BLaER1 treated with 17β-estradiol and CSF1 and Interleukin-3, amounts not matched to agents 10 nM and 100 nM (cell line): Measurements from ENCODE around the gene POLR3B.
A peak's percentile ranks its signal among the peaks of the same experiment; 100 is the strongest.
"Not testable (repeated sequence)": the region's sequence is repeated elsewhere in the genome, so short reads cannot be mapped to it uniquely, and the experiment has no call there.

Experiments
- H3K27ac ChIP-seq, 11 experiments: shearing (Covaris generic); formaldehyde crosslinking; 2 replicates each; pipeline ENCODE4 v1.8.1; 2022
- H3K27me3 ChIP-seq, 11 experiments: shearing (Covaris generic); formaldehyde crosslinking; 2 replicates each; pipeline ENCODE4 v1.8.1; 2022
- H3K36me3 ChIP-seq, 11 experiments: shearing (Covaris generic); formaldehyde crosslinking; 2 replicates each; pipeline ENCODE4 v1.8.1; 2022
- H3K4me1 ChIP-seq, 10 experiments: shearing (Covaris generic); formaldehyde crosslinking; 2 replicates each; pipeline ENCODE4 v1.8.1; 2022
- H3K4me2 ChIP-seq, 11 experiments: shearing (Covaris generic); formaldehyde crosslinking; 2 replicates each; pipeline ENCODE4 v1.8.1; 2022
- H3K4me3 ChIP-seq, 10 experiments: shearing (Covaris generic); formaldehyde crosslinking; 2 replicates each; pipeline ENCODE4 v1.8.1; 2022
- H3K9ac ChIP-seq, 11 experiments: shearing (Covaris generic); formaldehyde crosslinking; 2 replicates each; pipeline ENCODE4 v1.8.1; 2022
- H3K9me3 ChIP-seq, 11 experiments: shearing (Covaris generic); formaldehyde crosslinking; replicated peaks in 1 of 11; 2 replicates each; pipeline ENCODE4 v1.8.1; 2022
- H4K20me1 ChIP-seq, 11 experiments: shearing (Covaris generic); formaldehyde crosslinking; 2 replicates each; pipeline ENCODE4 v1.8.1; 2022
- Cebpa-rat ChIP-seq, 11 experiments: shearing (Covaris generic); IDR thresholded peaks; 2 replicates each; pipeline ENCODE4 v1.8.1; 2022

POLR3B gene

DNA sequence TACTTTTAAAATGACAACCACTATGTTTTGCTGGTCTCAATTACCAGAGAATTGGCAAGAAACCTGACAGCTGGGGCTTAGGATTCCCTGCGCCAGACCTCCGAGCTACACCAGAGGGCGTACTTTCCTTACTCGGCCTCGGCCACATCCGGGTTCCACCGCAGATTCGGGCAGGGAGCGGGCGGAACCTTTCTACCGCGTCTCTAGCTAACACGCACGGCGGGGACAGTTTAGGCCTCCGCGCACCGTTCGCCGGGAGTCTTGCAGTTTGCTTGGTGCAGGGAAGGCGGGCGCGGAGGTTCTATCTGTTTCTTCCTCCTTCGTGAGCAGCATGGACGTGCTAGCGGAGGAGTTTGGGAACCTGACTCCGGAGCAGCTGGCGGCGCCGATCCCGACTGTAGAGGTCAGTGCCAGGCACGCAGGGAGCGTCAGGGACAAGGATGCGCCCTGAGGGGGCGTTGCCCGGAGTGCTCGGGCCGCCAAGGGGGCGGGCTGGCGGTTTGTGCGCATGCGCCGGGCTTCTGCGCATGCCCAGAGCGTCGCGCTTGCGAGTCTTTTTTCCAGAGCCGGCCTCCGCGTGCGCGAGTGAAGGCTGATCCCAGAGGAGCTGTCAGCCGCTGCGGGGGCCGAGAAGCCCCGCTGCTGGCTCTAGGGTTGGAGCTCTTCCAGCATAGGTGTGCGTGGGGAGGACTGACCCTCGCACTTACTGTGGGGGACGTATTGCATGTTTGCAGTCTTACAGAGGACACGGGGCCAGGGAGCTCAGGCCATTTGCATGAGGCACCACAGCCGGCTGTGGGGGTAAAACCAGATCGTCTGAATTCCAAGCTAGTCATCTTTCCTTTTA lies at the start of gene POLR3B:
Gene POLR3B (plus strand): TSS at position 200 of the 847 bp plus-strand sequence. CDS start 132 bp downstream, at position 332.
- TF ChIP-seq Cebpa-rat (IDR thresholded peaks at IDR 0.05): no peak
- Histone ChIP-seq H3K4me2 (peak within 1 kb of the TSS; percentile 76 to 94 (median 88)), H3K9me3 (no peaks in the 10 kb centered on the region), H3K4me1 (peaks cover 16 to 27% (median 21%) of the 10 kb centered on the region in 10 experiments), H3K36me3 (peaks cover 0 to 5% (median 0%) of the 10 kb centered on the region in 11 experiments; a peak in 1 of 22 replicates), H3K27me3 (no peaks in the 10 kb centered on the region), H4K20me1 (peaks cover 0 to 11% (median 0%) of the 10 kb centered on the region in 11 experiments; a peak in 2 of 22 replicates), H3K4me3 (peak within 1 kb of the TSS; percentile 59 to 82 (median 70)), H3K27ac (peak within 1 kb of the TSS; percentile 61 to 92 (median 84)), H3K9ac (peak within 1 kb of the TSS; percentile 75 to 88 (median 83))

DNA sequence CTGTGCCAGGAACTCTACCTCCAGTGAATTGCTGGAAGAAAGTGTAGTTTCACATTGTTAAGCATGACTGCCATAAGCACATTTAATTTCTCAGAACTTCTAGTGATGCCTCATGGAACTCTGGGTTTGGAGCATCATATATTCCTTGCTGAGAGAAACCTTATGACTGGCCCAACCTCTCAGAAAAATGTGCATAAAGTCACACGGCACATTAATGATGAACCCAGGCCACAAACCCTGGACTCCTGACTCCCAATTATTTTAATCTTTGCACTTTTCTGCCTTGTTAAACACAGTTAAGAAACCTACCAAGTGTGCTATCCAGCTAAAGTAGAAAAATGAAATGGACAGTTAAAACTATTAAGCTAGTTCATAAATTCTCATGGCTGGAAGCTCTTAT lies 49.4 kb upstream of the POLR3B start:
- peaks cover 0 to 6% (median 0%) of the 10 kb centered on the region in 11 experiments; a peak in 2 of 22 replicates for H3K36me3 ChIP-seq
- H3K9ac ChIP-seq: no peak overlapping the region
- peaks cover 0 to 26% (median 0%) of the 10 kb centered on the region in 11 experiments; a peak in 3 of 22 replicates for H4K20me1 ChIP-seq
- no peaks in the 10 kb centered on the region for H3K27me3 ChIP-seq
- peak overlapping the region in 7 of 11 experiments; percentile 4 to 95 (median 92); a peak in 8 of 22 replicates for H3K4me2 ChIP-seq
- TF ChIP-seq Cebpa-rat (IDR thresholded peaks at IDR 0.05): no peak
- H3K9me3 ChIP-seq: no peaks in the 10 kb centered on the region
- H3K4me1 ChIP-seq: peaks cover 57 to 95% (median 78%) of the 10 kb centered on the region in 10 experiments
- no peak overlapping the region for H3K4me3 ChIP-seq
- no peak overlapping the region for H3K27ac ChIP-seq

DNA sequence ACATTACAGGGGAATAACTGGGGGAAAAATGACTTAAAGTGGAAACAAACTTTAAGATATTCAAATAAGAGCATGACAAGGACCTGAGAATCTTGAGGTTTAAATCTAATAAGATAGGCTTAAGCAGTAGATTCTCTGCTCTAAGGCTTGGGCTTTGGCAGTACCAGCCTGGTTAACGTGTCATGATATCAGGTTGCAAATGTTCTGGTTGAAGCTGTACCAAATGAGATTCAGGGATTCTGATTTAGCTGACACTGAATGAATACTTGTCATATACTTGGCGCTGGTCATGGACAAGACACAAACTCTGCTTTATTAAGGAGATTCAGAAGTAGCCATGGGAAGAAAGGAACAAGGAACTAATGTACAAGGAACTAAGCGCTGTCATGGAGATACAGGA lies 48.9 kb upstream of the POLR3B start:
- no peak overlapping the region for H3K27ac ChIP-seq

DNA sequence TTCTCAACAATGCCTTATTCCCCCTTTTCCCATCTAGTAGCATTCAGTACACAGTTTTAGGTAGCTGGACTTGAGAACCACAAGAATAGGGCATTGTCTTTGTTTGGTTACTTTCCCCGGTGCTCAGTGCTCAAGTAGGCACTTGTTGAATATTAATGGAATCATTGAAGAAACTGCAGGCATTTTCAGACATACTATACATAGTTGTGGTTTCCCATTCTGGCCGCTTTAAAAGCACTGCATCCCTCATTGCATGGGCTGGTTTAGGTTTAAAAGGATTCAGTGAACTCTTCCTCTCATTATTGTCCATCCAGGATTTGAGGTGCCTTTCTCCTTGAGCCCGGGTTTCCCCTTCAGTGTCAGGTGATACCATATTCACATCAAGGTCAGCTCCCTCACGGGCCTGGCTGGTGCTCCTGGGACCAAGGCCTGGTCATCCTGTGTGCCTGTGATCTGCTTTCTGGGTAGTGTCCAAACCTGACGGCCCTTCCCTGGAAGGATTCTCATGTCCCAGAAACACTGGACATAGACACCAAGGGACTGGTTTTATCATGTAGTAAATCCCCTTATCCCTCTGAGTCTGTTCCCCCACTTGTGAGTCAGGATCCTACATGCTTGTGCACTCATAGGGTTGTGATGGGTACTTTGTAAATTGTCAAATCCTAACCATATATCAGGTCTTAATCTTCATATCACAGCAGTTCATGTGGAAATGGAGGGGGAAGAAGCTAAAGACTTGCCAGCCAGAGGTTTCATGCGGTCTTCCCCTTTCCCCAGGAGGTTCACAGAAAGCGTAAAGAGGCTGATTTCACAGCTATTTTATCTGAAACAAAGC lies 47.7 kb upstream of the POLR3B start:
- H3K27me3 ChIP-seq: no peaks in the 10 kb centered on the region
- peaks cover 41 to 79% (median 64%) of the 10 kb centered on the region in 10 experiments for H3K4me1 ChIP-seq
- peak overlapping the region in 6 of 11 experiments; percentile 0 to 72 (median 61); a peak in 6 of 22 replicates for H3K9ac ChIP-seq
- no peak for TF ChIP-seq Cebpa-rat (IDR thresholded peaks at IDR 0.05)
- H3K36me3 ChIP-seq: peaks cover 0 to 12% (median 4%) of the 10 kb centered on the region in 11 experiments; a peak in 10 of 22 replicates
- H3K4me2 ChIP-seq: peak overlapping the region; percentile 52 to 95 (median 92)
- peaks cover 0 to 26% (median 0%) of the 10 kb centered on the region in 11 experiments; a peak in 2 of 22 replicates for H4K20me1 ChIP-seq
- peak overlapping the region in 3 of 10 experiments; percentile 24 to 33 (median 26); a peak in 3 of 20 replicates for H3K4me3 ChIP-seq
- no peaks in the 10 kb centered on the region for H3K9me3 ChIP-seq
- H3K27ac ChIP-seq: peak overlapping the region in 9 of 11 experiments; percentile 48 to 80 (median 70); a peak in 17 of 22 replicates

More for the DNA sequence above, 48.9 kb upstream of the POLR3B start:
- no peak for TF ChIP-seq Cebpa-rat (IDR thresholded peaks at IDR 0.05)
- Histone ChIP-seq H4K20me1 (peaks cover 0 to 26% (median 0%) of the 10 kb centered on the region in 11 experiments; a peak in 3 of 22 replicates), H3K9me3 (no peaks in the 10 kb centered on the region), H3K4me3 (no peak overlapping the region), H3K27me3 (no peaks in the 10 kb centered on the region), H3K4me1 (peaks cover 53 to 92% (median 75%) of the 10 kb centered on the region in 10 experiments), H3K36me3 (peaks cover 0 to 6% (median 0%) of the 10 kb centered on the region in 11 experiments; a peak in 2 of 22 replicates), H3K9ac (no peak overlapping the region), H3K4me2 (peak overlapping the region in 10 of 11 experiments; percentile 69 to 95 (median 92); a peak in 18 of 22 replicates)

DNA sequence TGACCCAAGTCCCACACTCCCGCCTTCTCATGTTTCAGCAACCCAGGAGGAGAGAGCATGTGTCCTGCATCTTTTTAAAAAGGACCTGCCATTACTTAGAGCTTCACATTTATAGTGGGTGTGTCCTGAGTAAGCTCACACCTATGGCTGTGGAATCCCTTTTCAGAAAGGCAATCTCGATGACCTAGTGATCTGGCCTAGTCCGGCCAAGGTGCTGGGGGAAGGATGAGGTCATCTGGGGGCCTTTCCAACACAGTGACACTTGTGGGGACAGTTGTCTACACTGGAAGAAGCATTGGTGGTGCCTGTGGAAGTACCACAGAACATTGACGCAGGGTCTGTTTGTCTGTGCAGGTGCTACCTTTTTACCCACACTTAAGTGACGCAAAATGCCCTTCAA lies 46.9 kb upstream of the POLR3B start:
- peak overlapping the region in 10 of 11 experiments; percentile 2 to 72 (median 54); a peak in 18 of 22 replicates for H3K9ac ChIP-seq
- H3K9me3 ChIP-seq: no peaks in the 10 kb centered on the region
- H3K4me2 ChIP-seq: peak overlapping the region; percentile 52 to 95 (median 92)
- TF ChIP-seq Cebpa-rat (IDR thresholded peaks at IDR 0.05): no peak
- no peaks in the 10 kb centered on the region for H3K27me3 ChIP-seq
- peak overlapping the region in 8 of 10 experiments; percentile 3 to 49 (median 21); a peak in 6 of 20 replicates for H3K4me3 ChIP-seq
- peaks cover 0 to 20% (median 7%) of the 10 kb centered on the region in 11 experiments; a peak in 12 of 22 replicates for H3K36me3 ChIP-seq
- peaks cover 0 to 26% (median 0%) of the 10 kb centered on the region in 11 experiments; a peak in 2 of 22 replicates for H4K20me1 ChIP-seq
- H3K27ac ChIP-seq: peak overlapping the region in 9 of 11 experiments; percentile 48 to 80 (median 70); a peak in 18 of 22 replicates
- H3K4me1 ChIP-seq: peaks cover 40 to 74% (median 60%) of the 10 kb centered on the region in 10 experiments

DNA sequence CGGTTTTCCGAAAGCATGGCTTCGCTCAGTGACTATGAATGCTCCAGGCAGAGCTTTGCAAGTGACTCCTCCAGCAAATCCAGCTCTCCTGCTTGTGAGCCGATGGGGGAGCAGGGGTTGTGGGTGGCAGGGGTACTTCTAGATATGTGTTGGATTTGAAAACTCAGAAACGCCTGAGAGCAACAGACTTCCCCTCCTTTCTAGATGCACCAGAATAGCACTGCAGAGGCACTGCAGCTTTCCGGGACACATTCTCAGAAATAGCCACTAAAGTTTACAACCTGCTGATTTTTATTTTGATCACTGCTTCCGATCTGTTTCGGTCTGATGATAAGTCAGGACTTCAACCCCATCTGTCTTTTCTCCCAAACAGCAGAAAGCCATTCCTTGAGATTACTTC lies 46.4 kb upstream of the POLR3B start:
- TF ChIP-seq Cebpa-rat (IDR thresholded peaks at IDR 0.05): no peak
- peak overlapping the region in 9 of 10 experiments; percentile 0 to 49 (median 20); a peak in 8 of 20 replicates for H3K4me3 ChIP-seq
- H4K20me1 ChIP-seq: peaks cover 0 to 26% (median 0%) of the 10 kb centered on the region in 11 experiments; a peak in 2 of 22 replicates
- peaks cover 0 to 24% (median 7%) of the 10 kb centered on the region in 11 experiments; a peak in 12 of 22 replicates for H3K36me3 ChIP-seq
- peak overlapping the region in 9 of 11 experiments; percentile 48 to 80 (median 70); a peak in 18 of 22 replicates for H3K27ac ChIP-seq
- H3K9me3 ChIP-seq: no peaks in the 10 kb centered on the region
- H3K9ac ChIP-seq: peak overlapping the region; percentile 2 to 72 (median 48); a peak in 20 of 22 replicates
- H3K4me2 ChIP-seq: peak overlapping the region; percentile 52 to 95 (median 92)
- no peaks in the 10 kb centered on the region for H3K27me3 ChIP-seq
- peaks cover 42 to 72% (median 56%) of the 10 kb centered on the region in 10 experiments for H3K4me1 ChIP-seq

DNA sequence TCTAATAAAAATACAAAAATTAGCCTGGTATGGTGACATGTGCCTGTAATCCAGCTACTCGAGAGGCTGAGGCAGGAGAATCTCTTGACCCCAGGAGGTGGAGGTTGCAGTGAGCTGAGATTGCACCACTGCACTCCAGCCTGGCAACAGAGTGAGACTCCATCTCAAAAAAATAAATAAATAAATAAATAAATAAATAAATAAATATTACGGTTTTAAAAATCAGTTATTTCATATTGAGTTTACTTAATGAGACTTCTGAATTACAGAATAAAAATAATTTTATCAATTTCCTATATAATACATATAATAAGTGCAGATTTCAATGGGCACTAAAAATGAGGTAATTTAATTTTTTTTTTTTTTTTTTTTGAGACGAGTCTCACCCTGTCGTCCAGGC lies 44.1 kb upstream of the POLR3B start:
- H3K9ac ChIP-seq, H3K27ac ChIP-seq, H3K9me3 ChIP-seq, H3K27me3 ChIP-seq, H3K4me3 ChIP-seq: not testable (repeated sequence)
- Histone ChIP-seq H3K4me2 (0 out of 22 replicates have a peak overlapping the region, but pooled peaks of 2 of the 11 experiments have one; percentile 18 to 92), H4K20me1 (peaks cover 0 to 14% (median 0%) of the 10 kb centered on the region in 11 experiments; a peak in 2 of 22 replicates), H3K36me3 (peaks cover 0 to 40% (median 9%) of the 10 kb centered on the region in 11 experiments; a peak in 13 of 22 replicates), H3K4me1 (peaks cover 43 to 57% (median 47%) of the 10 kb centered on the region in 10 experiments)

DNA sequence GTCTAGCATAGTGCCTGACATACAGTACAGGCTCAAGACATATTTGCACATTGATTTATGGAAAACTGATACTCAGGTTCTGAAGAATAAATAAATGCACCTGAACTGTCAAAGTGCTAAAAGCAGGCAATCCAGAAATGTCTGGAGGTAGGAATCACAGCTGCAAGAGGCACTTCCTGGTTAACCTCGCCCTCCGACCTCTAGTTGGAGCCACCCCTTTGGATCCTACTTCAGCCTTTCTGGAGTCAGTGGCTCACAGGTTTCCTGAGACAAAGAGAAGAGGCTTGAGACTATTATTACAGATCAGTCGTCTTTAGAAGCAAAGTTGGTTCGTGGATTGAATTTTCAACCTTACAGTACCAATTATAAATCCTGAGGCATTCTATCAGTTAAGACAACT lies 42.0 kb upstream of the POLR3B start:
- Histone ChIP-seq H3K9ac (no peak overlapping the region), H3K4me2 (no peak overlapping the region), H3K27me3 (no peaks in the 10 kb centered on the region), H3K36me3 (peaks cover 0 to 59% (median 21%) of the 10 kb centered on the region in 11 experiments; a peak in 13 of 22 replicates), H3K9me3 (no peaks in the 10 kb centered on the region), H3K4me1 (peaks cover 22 to 36% (median 28%) of the 10 kb centered on the region in 10 experiments), H4K20me1 (peaks cover 0 to 4% (median 0%) of the 10 kb centered on the region in 11 experiments; a peak in 2 of 22 replicates), H3K4me3 (no peak overlapping the region), H3K27ac (no peak overlapping the region)
- TF ChIP-seq Cebpa-rat (IDR thresholded peaks at IDR 0.05): no peak
